IPS-18c (cell line): Measurements from ENCODE around the gene OR56A1.

ENCODE experiments used
- H3K4me3 ChIP-seq: 2 replicates; pipeline ENCODE4 v1.7.0; 2013; ENCODE audit warnings: low read depth, mild to moderate bottlenecking, low read length, moderate library complexity; ENCODE audit not compliant: insufficient read depth
- H3K9me3 ChIP-seq: one replicate; pipeline ENCODE4 v1.6.1; 2013; ENCODE audit warnings: mild to moderate bottlenecking, low read length, moderate library complexity; ENCODE audit not compliant: control insufficient read depth, insufficient read depth

OR56A1 gene

DNA sequence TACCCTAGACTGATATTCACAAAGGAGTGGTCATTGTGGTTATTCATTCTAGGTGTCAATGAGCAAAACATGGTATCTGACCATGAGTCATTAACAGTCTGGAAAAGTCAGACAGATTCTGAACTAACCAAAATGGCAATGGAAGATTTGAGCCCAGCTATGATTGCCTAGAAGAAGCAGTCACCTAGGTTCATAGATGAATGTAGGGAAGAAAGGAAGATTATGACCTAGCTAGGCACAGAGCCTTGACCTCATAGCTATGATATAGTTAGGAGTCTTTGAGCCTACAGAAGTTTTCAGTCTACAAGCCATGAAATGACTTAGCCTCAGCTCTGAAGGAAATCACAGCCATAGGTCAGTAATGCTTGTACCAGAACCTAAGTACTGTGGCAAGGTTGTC, 24.2 kb downstream of the OR56A1 start:
- no peaks in the 10 kb centered on the region for H3K9me3 ChIP-seq
- H3K4me3 ChIP-seq, result no peak overlapping the region

DNA sequence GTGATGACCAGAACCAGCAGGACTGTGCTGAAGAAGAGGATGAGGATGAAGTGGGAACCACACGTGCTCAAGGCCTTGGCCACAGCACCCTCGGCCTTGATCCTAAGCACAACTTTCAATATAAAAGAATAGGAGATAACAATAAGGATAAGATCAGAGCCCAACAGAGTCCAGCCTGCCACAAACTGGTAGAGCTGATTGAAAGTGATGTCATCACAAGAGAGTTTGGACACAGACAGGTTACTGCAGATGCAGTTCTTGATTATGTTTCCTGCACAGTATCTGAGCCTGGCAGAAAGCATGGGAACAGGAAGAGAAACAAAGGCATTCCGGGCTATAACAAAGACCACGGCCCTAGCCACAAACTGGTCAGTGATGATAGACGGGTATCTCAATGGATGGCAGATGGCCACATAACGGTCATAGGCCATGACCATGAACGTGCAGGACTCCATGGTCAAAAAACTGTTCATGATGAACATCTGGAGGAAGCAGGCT, 28.3 kb downstream of the OR56A1 start:
- no peaks in the 10 kb centered on the region for H3K9me3 ChIP-seq
- H3K4me3 ChIP-seq, result no peak overlapping the region

DNA sequence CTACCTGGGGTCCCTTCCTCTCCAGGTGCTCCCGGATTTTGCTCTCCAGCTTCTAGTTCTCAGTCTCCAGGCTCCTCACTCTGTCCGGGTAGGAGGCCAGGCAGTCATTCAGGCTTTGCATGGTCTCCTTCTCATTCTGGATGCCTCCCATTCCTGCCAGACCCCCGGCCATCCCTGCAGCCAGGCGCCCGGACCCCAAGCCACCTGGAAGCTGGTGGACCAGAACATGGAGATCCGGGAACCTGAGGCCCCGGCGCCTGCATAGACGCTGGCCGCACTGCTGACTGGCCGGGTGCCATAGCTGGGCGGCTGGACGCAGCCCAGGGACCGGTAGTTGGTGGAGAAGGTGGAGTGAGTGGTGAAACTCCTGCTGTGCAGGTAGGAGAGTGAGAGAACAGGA, 35.8 kb downstream of the OR56A1 start:
- Histone ChIP-seq H3K4me3 (no peak overlapping the region), H3K9me3 (no peaks in the 10 kb centered on the region)

GRCh38 chr11:5992604-5993251, 37.8 kb downstream of the OR56A1 start:
- no peaks in the 10 kb centered on the region for H3K9me3 ChIP-seq
- no peak overlapping the region for H3K4me3 ChIP-seq

GRCh38 chr11:5992150-5992549, 38.4 kb downstream of the OR56A1 start:
- Histone ChIP-seq H3K4me3 (no peak overlapping the region), H3K9me3 (no peaks in the 10 kb centered on the region)

- no peak overlapping the region for H3K4me3 ChIP-seq
- H3K9me3 ChIP-seq, result no peaks in the 10 kb centered on the region
Observed at GRCh38 chr11:5989203-5989602, 41.4 kb downstream of the OR56A1 start.

DNA sequence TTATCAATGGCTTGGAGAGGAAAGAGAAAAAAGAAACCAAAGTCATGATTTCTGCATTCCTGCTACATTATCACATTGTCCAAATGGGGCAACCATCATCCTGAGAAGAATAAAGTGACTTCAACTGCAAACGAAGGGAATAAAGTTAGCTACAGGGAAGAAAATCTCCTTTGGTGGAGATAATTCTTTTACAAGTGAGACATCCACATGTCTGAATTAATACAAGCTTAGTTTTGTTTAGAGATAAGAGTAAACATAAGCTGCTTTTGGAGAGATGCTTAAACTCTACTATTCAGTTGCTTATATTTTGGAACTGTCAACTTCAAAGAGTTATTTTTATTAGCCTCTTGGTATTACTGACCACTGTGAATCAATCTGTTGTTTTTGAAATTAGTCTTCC, 43.7 kb downstream of the OR56A1 start, which contains the start of gene OR52L1:
Gene OR52L1 (minus strand): TSS at position 101 of the 400 bp plus-strand sequence. CDS start 55 bp downstream, at position 46.
- no peaks in the 10 kb centered on the region for H3K9me3 ChIP-seq

GRCh38 chr11:5983443-5983842, 47.1 kb downstream of the OR56A1 start:
- no peak overlapping the region for H3K4me3 ChIP-seq

More for the DNA sequence above, 43.7 kb downstream of the OR56A1 start, which contains the start of gene OR52L1:
- no peak within 1 kb of the TSS for H3K4me3 ChIP-seq

DNA sequence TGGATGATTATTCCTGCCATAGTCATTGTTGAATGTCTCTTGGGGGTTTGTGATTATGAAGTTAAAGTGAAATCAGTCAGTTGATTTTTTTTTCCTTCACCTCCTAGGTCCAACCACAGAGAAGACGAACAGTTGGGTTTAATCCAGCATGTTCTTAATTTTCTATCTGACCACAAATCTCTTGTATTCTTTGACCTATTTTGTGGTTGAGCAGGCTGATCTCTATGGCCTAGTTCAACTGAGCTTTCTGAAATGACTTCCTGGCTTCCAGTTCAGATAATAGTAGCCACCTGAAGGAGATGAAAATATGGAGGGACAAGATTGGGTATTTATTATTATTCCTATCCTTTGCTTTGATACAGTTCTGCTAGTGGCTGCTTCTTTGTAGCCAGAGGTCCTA, 57.0 kb downstream of the OR56A1 start:
- Histone ChIP-seq H3K4me3 (no peak overlapping the region), H3K9me3 (no peaks in the 10 kb centered on the region)

More at GRCh38 chr11:5983443-5983842, 47.1 kb downstream of the OR56A1 start:
- no peaks in the 10 kb centered on the region for H3K9me3 ChIP-seq
